HepG2 (cell line): ENCODE results near the gene DNAJA3. TPM values are rescaled to one million over a fixed set of nuclear protein-coding genes. Genes with fewer than 3 reads are reported as not detected.

Source experiments
- EEA1 ChIP-seq: sonication (generic); formaldehyde crosslinking; IDR thresholded peaks from 2 replicates; pipeline ENCODE4 v1.5.1; 2020; ENCODE audit warnings: mild to moderate bottlenecking, missing genetic modification reagents, borderline replicate concordance
- FOXO1 ChIP-seq: sonication (generic); formaldehyde crosslinking; IDR thresholded peaks from 2 replicates; pipeline ENCODE4 v1.4.0; 2020; ENCODE audit warnings: missing genetic modification reagents
- FUBP1 ChIP-seq: sonication (generic); formaldehyde crosslinking; IDR thresholded peaks from 2 replicates; pipeline ENCODE4 v1.5.1; 2020; ENCODE audit warnings: missing genetic modification reagents, mild to moderate bottlenecking, borderline replicate concordance
- KMT2B ChIP-seq: IDR thresholded peaks from 2 replicates; pipeline ENCODE4 v1.6.1; 2016; ENCODE audit warnings: missing genetic modification reagents, missing compliant biosample characterization
- MEIS2 ChIP-seq: sonication (generic); formaldehyde crosslinking; IDR thresholded peaks from 2 replicates; pipeline ENCODE4 v1.9.0; 2021; ENCODE audit warnings: mild to moderate bottlenecking, missing genetic modification reagents
- RFX1 ChIP-seq: fragments of 450-650 bp; IDR thresholded peaks from 2 replicates; pipeline ENCODE4 v1.6.1; 2017
- SRSF9 ChIP-seq: fragments of 200-400 bp; formaldehyde crosslinking; IDR thresholded peaks from 2 replicates; pipeline ENCODE4 v1.6.1; 2018; ENCODE audit warnings: borderline replicate concordance, mild to moderate bottlenecking, low read depth, low read length; ENCODE audit not compliant: insufficient read depth, poor library complexity, severe bottlenecking
- ZFY ChIP-seq: sonication (generic); formaldehyde crosslinking; IDR thresholded peaks from 2 replicates; pipeline ENCODE4 v1.4.0; 2020; ENCODE audit warnings: missing genetic modification reagents
- ZMAT3 ChIP-seq: sonication (generic); formaldehyde crosslinking; conservative IDR thresholded peaks from 2 replicates; pipeline ENCODE4 v1.7.0; 2021; ENCODE audit warnings: missing genetic modification reagents
- ZNF383 ChIP-seq: sonication (generic); formaldehyde crosslinking; IDR thresholded peaks from 2 replicates; pipeline ENCODE4 v1.4.0; 2020; ENCODE audit warnings: missing genetic modification reagents, mild to moderate bottlenecking, borderline replicate concordance
- ZNF484 ChIP-seq: sonication (generic); formaldehyde crosslinking; IDR thresholded peaks from 2 replicates; pipeline ENCODE4 v1.5.1; 2020; ENCODE audit warnings: mild to moderate bottlenecking, low read depth, missing genetic modification reagents, borderline replicate concordance
- ZNF569 ChIP-seq: sonication (generic); formaldehyde crosslinking; IDR thresholded peaks from 2 replicates; pipeline ENCODE4 v1.5.0; 2020; ENCODE audit warnings: mild to moderate bottlenecking, missing genetic modification reagents, moderate library complexity, borderline replicate concordance
- ZNF652 ChIP-seq: IDR thresholded peaks from 2 replicates; pipeline ENCODE4 v1.6.1; 2016; ENCODE audit warnings: low read depth, borderline replicate concordance
- ZNF883 ChIP-seq: sonication (generic); formaldehyde crosslinking; IDR thresholded peaks from 2 replicates; pipeline ENCODE4 v1.5.1; 2020; ENCODE audit warnings: mild to moderate bottlenecking, missing genetic modification reagents; ENCODE audit errors: not compliant biosample characterization
- polyA plus RNA-seq, 8 experiments: library from polyadenylated mRNA; depleted of rRNA in 3 of 8; stranded (reverse) in 7 of 8; unstranded in 1 of 8; fragments of >200 nt; fragmentation: Illumina TruSeq in 4 of 8; extraction: Trizol in 4 of 8; gene quantifications; 2 replicates each; pipeline versions ENCODE4 v1.2.1 to v1.2.3, GENCODE V29; 2011 to 2016; ENCODE audit warnings: low read depth in 4 of 8, missing spikeins in 1 of 8, mixed read lengths in 1 of 8; ENCODE audit not compliant: insufficient read depth in 1 of 8
- total RNA-seq, 5 experiments: library from RNA; depleted of rRNA; stranded (reverse); fragments of >200 nt; fragmentation: Illumina TruSeq; extraction: Trizol; gene quantifications; 2 replicates each; pipeline ENCODE4 v1.2.3, GENCODE V29; 2016; ENCODE audit warnings: low read depth in 1 of 5
- TF ChIP-seq, protein P1 (sequence below): sonication (generic); formaldehyde crosslinking; IDR thresholded peaks from 2 replicates; pipeline ENCODE4 v1.4.0; 2020; ENCODE audit warnings: missing genetic modification reagents
- TF ChIP-seq, protein P2 (sequence below): sonication (generic); formaldehyde crosslinking; IDR thresholded peaks from 2 replicates; pipeline ENCODE4 v1.4.0; 2020; ENCODE audit warnings: low read depth, mild to moderate bottlenecking, missing genetic modification reagents
- TF ChIP-seq, protein P3 (sequence below): sonication (generic); formaldehyde crosslinking; IDR thresholded peaks from 2 replicates; pipeline ENCODE4 v1.4.0; 2020; ENCODE audit warnings: mild to moderate bottlenecking, missing genetic modification reagents
- TF ChIP-seq, protein P4 (sequence below): sonication (generic); formaldehyde crosslinking; IDR thresholded peaks from 2 replicates; pipeline ENCODE4 v1.4.0; 2020; ENCODE audit warnings: mild to moderate bottlenecking, missing genetic modification reagents
- TF ChIP-seq, protein P5 (sequence below), 2 experiments: sonication (generic) in 1 of 2; formaldehyde crosslinking in 1 of 2; IDR thresholded peaks; 2 replicates each; pipeline versions ENCODE4 v1.4.0 to v1.6.1; 2016 to 2020; ENCODE audit warnings: borderline replicate concordance in 1 of 2, low read depth in 1 of 2, mild to moderate bottlenecking in 1 of 2, missing genetic modification reagents in 1 of 2

Gene DNAJA3
- total and polyA plus RNA-seq, 2 of the 13 experiments (the other 11 are each of a cell fraction or from before 2014, with no cell fraction given): 77.0 to 83.3 TPM

- TF ChIP-seq FUBP1 (CRISPR knock-in tag) (no peak), ZNF569 (CRISPR knock-in tag) (peak; percentile 90; the same call in 1 of the 2 replicates), KMT2B (no peak), ZNF484 (peak; percentile 7; the same call in 1 of the 2 replicates), ZFY (CRISPR knock-in tag) (peak; percentile 90), ZNF383 (no peak; the same call in 1 of the 2 replicates), EEA1 (CRISPR knock-in tag) (no peak), SRSF9 (no peak), MEIS2 (CRISPR knock-in tag) (peak; percentile 59), FOXO1 (CRISPR knock-in tag) (peak; percentile 69; the same call in 1 of the 2 replicates), RFX1 (no peak), ZNF652 (CRISPR knock-in tag) (no peak), ZMAT3 (CRISPR knock-in tag) (peak; percentile 76; the same call in 1 of the 2 replicates), ZNF883 (peak; percentile 53)
- TF ChIP-seq, protein P1, sequence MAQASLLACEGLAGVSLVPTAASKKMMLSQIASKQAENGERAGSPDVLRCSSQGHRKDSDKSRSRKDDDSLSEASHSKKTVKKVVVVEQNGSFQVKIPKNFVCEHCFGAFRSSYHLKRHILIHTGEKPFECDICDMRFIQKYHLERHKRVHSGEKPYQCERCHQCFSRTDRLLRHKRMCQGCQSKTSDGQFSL (CRISPR knock-in tag): no peak
- TF ChIP-seq, protein P2, sequence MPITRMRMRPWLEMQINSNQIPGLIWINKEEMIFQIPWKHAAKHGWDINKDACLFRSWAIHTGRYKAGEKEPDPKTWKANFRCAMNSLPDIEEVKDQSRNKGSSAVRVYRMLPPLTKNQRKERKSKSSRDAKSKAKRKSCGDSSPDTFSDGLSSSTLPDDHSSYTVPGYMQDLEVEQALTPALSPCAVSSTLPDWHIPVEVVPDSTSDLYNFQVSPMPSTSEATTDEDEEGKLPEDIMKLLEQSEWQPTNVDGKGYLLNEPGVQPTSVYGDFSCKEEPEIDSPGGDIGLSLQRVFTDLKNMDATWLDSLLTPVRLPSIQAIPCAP (CRISPR knock-in tag): no peak
- TF ChIP-seq, protein P3, sequence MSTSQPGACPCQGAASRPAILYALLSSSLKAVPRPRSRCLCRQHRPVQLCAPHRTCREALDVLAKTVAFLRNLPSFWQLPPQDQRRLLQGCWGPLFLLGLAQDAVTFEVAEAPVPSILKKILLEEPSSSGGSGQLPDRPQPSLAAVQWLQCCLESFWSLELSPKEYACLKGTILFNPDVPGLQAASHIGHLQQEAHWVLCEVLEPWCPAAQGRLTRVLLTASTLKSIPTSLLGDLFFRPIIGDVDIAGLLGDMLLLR (CRISPR knock-in tag): 0 out of 2 replicates have a peak, but pooled peaks have one; percentile 48
- TF ChIP-seq, protein P4, sequence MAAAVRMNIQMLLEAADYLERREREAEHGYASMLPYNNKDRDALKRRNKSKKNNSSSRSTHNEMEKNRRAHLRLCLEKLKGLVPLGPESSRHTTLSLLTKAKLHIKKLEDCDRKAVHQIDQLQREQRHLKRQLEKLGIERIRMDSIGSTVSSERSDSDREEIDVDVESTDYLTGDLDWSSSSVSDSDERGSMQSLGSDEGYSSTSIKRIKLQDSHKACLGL: peak; percentile 77
- TF ChIP-seq, protein P5, sequence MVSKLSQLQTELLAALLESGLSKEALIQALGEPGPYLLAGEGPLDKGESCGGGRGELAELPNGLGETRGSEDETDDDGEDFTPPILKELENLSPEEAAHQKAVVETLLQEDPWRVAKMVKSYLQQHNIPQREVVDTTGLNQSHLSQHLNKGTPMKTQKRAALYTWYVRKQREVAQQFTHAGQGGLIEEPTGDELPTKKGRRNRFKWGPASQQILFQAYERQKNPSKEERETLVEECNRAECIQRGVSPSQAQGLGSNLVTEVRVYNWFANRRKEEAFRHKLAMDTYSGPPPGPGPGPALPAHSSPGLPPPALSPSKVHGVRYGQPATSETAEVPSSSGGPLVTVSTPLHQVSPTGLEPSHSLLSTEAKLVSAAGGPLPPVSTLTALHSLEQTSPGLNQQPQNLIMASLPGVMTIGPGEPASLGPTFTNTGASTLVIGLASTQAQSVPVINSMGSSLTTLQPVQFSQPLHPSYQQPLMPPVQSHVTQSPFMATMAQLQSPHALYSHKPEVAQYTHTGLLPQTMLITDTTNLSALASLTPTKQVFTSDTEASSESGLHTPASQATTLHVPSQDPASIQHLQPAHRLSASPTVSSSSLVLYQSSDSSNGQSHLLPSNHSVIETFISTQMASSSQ (IDR thresholded peaks at IDR 0.05; ENCODE audit: low read depth): no peak
- TF ChIP-seq, protein P5 (CRISPR knock-in tag; IDR thresholded peaks at IDR 0.05; ENCODE audit: borderline replicate concordance): no peak; the same call in 1 of the 2 replicates
These were observed 485 bp downstream of the DNAJA3 start (continued) for GRCh38 chr16:4426021-4426684.
